GM18858 (cell line): ENCODE data around the gene STXBP4.

Experiments
- ATAC-seq: cut with Tn5 transposase; IDR thresholded peaks from one replicate; pipeline ENCODE4 v1.9.1; 2021; ENCODE audit not compliant: unreplicated experiment

STXBP4 gene

GRCh38 chr17:54969658-54970572 lies 1.4 kb downstream of the STXBP4 start:
- no peak for ATAC-seq

- no peak for ATAC-seq
Observed at GRCh38 chr17:54971147-54971546, 2.6 kb downstream of the STXBP4 start.

- ATAC-seq: no peak
Observed at GRCh38 chr17:54971901-54972300, 3.3 kb downstream of the STXBP4 start.

GRCh38 chr17:54972406-54973138 lies 4.0 kb downstream of the STXBP4 start:
- ATAC-seq: no peak

- ATAC-seq: no peak
Observed at GRCh38 chr17:54974759-54975158, 6.2 kb downstream of the STXBP4 start.

- ATAC-seq: no peak
Observed at GRCh38 chr17:54976316-54976715, 7.8 kb downstream of the STXBP4 start.

- no peak for ATAC-seq
Observed at GRCh38 chr17:54977744-54978143, 9.2 kb downstream of the STXBP4 start.

GRCh38 chr17:54979657-54980056 lies 11.1 kb downstream of the STXBP4 start:
- ATAC-seq: no peak

- no peak for ATAC-seq
Observed at GRCh38 chr17:54980375-54980774, 11.8 kb downstream of the STXBP4 start.

GRCh38 chr17:54982399-54982798 lies 13.8 kb downstream of the STXBP4 start:
- ATAC-seq: no peak

GRCh38 chr17:54983260-54983659 lies 14.7 kb downstream of the STXBP4 start:
- no peak for ATAC-seq

GRCh38 chr17:54985476-54985875 lies 16.9 kb downstream of the STXBP4 start:
- no peak for ATAC-seq

- no peak for ATAC-seq
Observed at GRCh38 chr17:54990118-54990517, 21.6 kb downstream of the STXBP4 start.

- ATAC-seq: no peak
Observed at GRCh38 chr17:54991567-54991966, 23.0 kb downstream of the STXBP4 start.

GRCh38 chr17:54992797-54993639 lies 24.5 kb downstream of the STXBP4 start:
- ATAC-seq: peak; percentile 65

GRCh38 chr17:54996441-54996840 lies 27.9 kb downstream of the STXBP4 start:
- ATAC-seq: no peak

GRCh38 chr17:55002458-55002857 lies 33.9 kb downstream of the STXBP4 start:
- ATAC-seq: no peak

- ATAC-seq: no peak
Observed at GRCh38 chr17:55004484-55004883, 35.9 kb downstream of the STXBP4 start.

- ATAC-seq: no peak
Observed at GRCh38 chr17:55005520-55005919, 37.0 kb downstream of the STXBP4 start.

- no peak for ATAC-seq
Observed at GRCh38 chr17:55023626-55024025, 55.1 kb downstream of the STXBP4 start.

GRCh38 chr17:55037828-55038227 lies 69.3 kb downstream of the STXBP4 start:
- ATAC-seq: peak; percentile 97
